ENCODE measurements around the gene AGMO.

Gene AGMO

DNA sequence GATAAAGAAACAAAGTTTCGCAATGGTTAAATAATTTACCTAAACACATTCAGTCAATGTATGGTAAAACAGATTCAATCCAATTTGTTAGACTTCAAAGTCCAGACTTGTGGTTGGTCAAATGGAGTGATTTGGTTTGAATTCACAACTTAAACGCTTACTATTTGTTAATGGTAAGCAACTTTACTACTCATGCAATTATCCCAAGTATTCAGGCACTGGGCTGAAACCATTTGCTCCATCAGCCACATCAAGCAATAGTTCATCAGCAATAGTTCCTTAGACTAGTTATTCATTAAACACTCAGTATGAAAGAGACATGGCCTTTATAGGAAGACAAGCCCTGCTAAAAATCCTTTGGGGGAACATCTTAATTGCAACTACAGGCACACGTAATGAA, 253.0 kb downstream of the AGMO start:
- H3K27me3 ChIP-seq (ENCODE audit: control insufficient read depth, low read length), result no peaks in the 10 kb centered on the region
- H3K79me2 ChIP-seq (ENCODE audit: control insufficient read depth, low read length), result no peaks in the 10 kb centered on the region
- no peak overlapping the region for H3K4me2 ChIP-seq (ENCODE audit: low read length)
- TF ChIP-seq EZH2phosphoT487 (IDR thresholded peaks at IDR 0.05; ENCODE audit: borderline replicate concordance, low read length) (no peak), CTCF (IDR thresholded peaks at IDR 0.05; ENCODE audit: low read depth, low read length, poor library complexity, severe bottlenecking) (no peak)
- no peaks in the 10 kb centered on the region for H3K9me2 ChIP-seq (replicated peaks; ENCODE audit: control insufficient read depth, low read length)
- H3K27ac ChIP-seq (ENCODE audit: low read depth, low read length), result no peak overlapping the region
- H4K20me1 ChIP-seq (ENCODE audit: control insufficient read depth, insufficient read depth, low read depth, low read length), result no peaks in the 10 kb centered on the region
- H3K36me3 ChIP-seq (ENCODE audit: control insufficient read depth, low read length), result no peaks in the 10 kb centered on the region
- no peaks in the 10 kb centered on the region for H3K9me3 ChIP-seq (ENCODE audit: control insufficient read depth, insufficient read depth, low read length)
- no peak overlapping the region for H3K4me3 ChIP-seq (ENCODE audit: low read length)
- H3F3A ChIP-seq (ENCODE audit: control insufficient read depth, insufficient read depth), result no peaks in the 10 kb centered on the region
- H3K4me1 ChIP-seq (ENCODE audit: control insufficient read depth, low read length), result no peaks in the 10 kb centered on the region

GRCh38 chr7:15306296-15306695, 255.5 kb downstream of the AGMO start:
- H3K4me1 ChIP-seq (ENCODE audit: control insufficient read depth, low read length), result no peaks in the 10 kb centered on the region
- H3K36me3 ChIP-seq (ENCODE audit: control insufficient read depth, low read length), result no peaks in the 10 kb centered on the region
- TF ChIP-seq CTCF (IDR thresholded peaks at IDR 0.05; ENCODE audit: low read depth, low read length, poor library complexity, severe bottlenecking), result no peak
- no peak for TF ChIP-seq EZH2phosphoT487 (IDR thresholded peaks at IDR 0.05; ENCODE audit: borderline replicate concordance, low read length)
- no peak overlapping the region for H3K4me2 ChIP-seq (ENCODE audit: low read length)
- no peak overlapping the region for H3K4me3 ChIP-seq (ENCODE audit: low read length)
- no peak overlapping the region for H3K27ac ChIP-seq (ENCODE audit: low read depth, low read length)
- no peaks in the 10 kb centered on the region for H3K9me2 ChIP-seq (replicated peaks; ENCODE audit: control insufficient read depth, low read length)
- no peaks in the 10 kb centered on the region for H4K20me1 ChIP-seq (ENCODE audit: control insufficient read depth, insufficient read depth, low read depth, low read length)
- no peaks in the 10 kb centered on the region for H3K27me3 ChIP-seq (ENCODE audit: control insufficient read depth, low read length)
- H3F3A ChIP-seq (ENCODE audit: control insufficient read depth, insufficient read depth), result no peaks in the 10 kb centered on the region
- no peaks in the 10 kb centered on the region for H3K79me2 ChIP-seq (ENCODE audit: control insufficient read depth, low read length)
- no peaks in the 10 kb centered on the region for H3K9me3 ChIP-seq (ENCODE audit: control insufficient read depth, insufficient read depth, low read length)

DNA sequence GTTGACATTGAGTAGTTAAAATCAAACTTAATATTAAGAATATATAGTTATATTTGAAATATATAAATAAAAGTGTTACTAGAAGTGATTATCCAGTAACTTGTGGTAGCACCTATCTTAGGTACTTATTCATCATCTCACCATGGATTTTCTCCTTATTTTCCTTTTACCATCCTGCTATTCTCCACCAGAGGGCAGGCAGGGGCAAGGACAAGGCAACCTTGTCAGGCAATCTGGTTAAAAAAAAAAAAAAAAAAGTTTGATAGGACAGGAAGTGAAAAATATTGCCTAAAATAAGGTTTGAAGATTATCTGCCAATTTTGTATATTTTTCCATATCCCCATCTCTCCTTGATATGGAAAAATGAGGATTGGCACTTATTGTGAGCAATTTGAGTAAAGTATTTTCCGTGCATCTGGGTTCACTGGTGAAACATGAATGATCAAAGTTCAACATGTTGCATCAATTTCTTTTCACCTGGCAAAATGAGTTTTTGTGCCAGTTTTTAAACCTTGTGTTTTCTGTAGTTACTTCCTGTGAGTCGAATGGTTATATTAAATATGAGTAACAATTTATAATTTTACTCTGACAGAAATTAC, 256.7 kb downstream of the AGMO start:
- Histone ChIP-seq H3K79me2 (ENCODE audit: control insufficient read depth, low read length) (no peaks in the 10 kb centered on the region), H3K27me3 (ENCODE audit: control insufficient read depth, low read length) (no peaks in the 10 kb centered on the region), H3K9me2 (replicated peaks; ENCODE audit: control insufficient read depth, low read length) (no peaks in the 10 kb centered on the region), H3K27ac (ENCODE audit: low read depth, low read length) (no peak overlapping the region), H3K4me1 (ENCODE audit: control insufficient read depth, low read length) (no peaks in the 10 kb centered on the region), H3K9me3 (ENCODE audit: control insufficient read depth, insufficient read depth, low read length) (no peaks in the 10 kb centered on the region), H3K4me3 (ENCODE audit: low read length) (no peak overlapping the region), H3F3A (ENCODE audit: control insufficient read depth, insufficient read depth) (no peaks in the 10 kb centered on the region), H3K4me2 (ENCODE audit: low read length) (no peak overlapping the region), H3K36me3 (ENCODE audit: control insufficient read depth, low read length) (no peaks in the 10 kb centered on the region), H4K20me1 (ENCODE audit: control insufficient read depth, insufficient read depth, low read depth, low read length) (no peaks in the 10 kb centered on the region)
- TF ChIP-seq EZH2phosphoT487 (IDR thresholded peaks at IDR 0.05; ENCODE audit: borderline replicate concordance, low read length) (no peak), CTCF (IDR thresholded peaks at IDR 0.05; ENCODE audit: low read depth, low read length, poor library complexity, severe bottlenecking) (peak; percentile 66)
